Middle frontal gyrus (tissue), 1 donor: Measurements from ENCODE around the gene KCNK17.

ENCODE experiments used
- DNase-seq: peaks from one replicate; pipeline ENCODE4 v3.0.0-alpha.2; 2015; ENCODE audit warnings: low spot score; ENCODE audit errors: extremely low spot score

KCNK17 gene

DNA sequence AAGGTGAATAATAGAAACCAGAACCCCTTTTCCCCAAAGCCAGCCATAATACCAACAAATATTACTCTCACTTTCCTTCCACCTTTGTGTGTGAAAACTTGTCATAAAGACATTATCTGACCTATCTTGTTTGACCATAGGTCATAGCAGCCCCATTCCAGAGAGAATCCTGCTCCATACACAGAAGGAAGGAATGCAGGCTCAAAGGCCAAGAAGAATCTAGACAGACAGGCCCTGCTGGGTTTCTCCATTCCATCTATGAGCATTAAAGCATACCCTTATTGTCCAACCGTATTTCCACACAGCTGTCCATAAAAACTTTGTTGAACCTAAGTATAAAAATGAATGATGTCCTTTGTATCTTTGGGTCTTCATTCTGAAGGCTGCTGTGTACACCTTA lies 44.3 kb downstream of the KCNK17 start:
- no peak for DNase-seq

DNA sequence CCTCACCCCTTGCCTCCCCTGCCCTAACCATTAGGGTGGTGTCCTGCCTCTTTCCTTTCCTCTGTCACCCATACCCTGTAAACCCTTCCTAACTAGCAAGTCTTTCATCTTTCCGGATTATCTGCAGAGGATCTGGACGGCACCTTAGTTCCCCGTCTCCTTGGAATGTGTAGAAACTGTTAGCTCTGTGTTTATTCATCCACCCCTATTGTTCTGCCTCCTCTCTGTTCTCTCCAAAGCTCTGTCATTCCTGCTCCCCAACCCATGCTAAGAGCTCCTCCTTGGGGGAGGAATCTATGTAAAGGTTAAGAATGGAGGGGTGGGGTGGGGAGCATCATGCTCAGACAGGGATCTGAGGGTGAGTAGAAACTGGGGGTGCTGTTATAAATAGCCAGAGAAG lies 45.5 kb downstream of the KCNK17 start:
- DNase-seq = no peak

DNA sequence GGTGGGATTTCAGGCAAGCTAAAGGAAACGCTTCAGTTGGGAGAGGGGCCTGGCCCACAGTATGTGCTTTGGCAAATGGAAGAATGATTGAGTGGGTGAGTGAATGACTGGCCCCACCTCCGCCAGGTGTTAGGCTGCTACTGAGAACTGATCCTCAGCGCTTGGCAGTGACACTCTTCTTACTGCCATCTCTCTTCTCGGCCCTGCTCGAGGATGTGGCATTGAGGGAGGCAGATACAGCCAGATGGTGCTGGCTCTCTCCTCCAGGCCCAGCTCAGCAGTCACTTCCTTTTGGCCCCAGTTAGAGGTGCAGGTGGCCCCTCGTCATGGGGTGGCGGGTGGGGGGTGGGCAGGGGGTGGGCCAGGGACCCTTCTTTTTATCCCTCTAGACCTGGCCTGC lies 46.0 kb downstream of the KCNK17 start:
- DNase-seq = no peak

DNA sequence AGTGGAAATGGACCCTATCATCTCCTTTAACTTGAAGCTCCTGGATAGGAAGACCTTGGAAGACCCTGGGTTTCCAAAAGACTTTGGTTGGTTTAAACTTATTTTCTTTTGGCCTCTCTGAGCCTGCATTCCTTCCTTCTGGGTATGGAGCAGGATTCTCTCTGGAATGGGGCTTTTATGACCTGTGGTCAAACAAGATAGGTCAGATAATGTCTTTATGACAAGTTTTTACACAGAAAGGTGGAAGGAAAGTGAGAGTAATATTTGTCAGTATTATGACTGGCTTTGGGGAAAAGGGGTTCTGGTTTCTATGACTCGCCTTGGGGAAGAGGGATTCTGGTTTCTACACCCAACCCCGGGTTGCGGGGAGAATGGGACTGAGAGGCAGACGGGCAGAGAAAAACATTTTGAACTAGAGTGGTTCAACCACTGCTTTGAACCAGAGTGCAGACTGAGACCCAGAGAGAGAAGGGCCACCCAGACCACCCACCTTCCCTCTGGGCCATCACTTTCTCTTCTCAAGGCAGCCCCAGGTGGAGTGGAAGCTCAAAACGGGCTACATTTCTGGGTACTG lies 47.4 kb downstream of the KCNK17 start:
- no peak for DNase-seq

DNA sequence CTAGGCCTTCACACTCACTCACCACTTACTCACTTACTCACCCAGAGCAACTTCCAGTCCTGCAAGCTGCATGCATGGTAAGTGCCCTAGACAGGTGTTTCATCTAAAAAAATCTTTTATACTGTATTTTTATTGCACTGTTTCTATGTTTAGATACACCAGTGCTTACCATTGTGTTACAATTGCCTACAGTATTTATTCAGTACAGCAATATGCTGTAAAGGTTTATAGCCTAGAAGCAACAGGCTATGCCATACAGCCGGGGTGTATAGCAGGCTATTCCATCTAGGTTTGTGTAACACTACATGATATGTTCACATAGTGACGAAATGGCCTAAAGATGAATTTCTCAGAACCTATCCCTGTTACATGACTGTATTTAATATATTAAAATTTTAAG lies 47.8 kb downstream of the KCNK17 start:
- DNase-seq = no peak

- no peak for DNase-seq
Measured at GRCh38 chr6:39263303-39264037, 50.7 kb downstream of the KCNK17 start.

DNA sequence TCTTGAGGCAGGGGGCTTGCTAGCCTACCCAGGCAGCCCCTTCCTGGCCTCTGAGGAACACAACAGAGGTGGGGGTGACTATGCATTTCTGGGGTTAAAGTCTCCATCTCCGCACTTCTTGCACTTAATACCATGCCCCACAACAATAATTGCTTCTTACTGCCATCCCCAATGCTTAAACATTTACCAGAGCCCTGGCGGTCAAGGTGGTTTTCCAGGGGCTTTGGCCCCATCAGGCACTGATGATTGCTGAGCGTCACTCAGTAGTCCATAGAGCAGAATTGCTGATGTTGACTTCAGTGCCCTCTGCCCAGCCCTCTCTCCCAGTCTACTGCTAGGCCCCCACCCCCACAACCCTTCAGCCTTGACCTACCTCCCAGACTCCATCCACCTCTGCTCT lies 52.5 kb downstream of the KCNK17 start:
- DNase-seq = no peak

- DNase-seq = no peak
Measured at GRCh38 chr6:39260953-39261352, 53.3 kb downstream of the KCNK17 start.

GRCh38 chr6:39260456-39260855 lies 53.8 kb downstream of the KCNK17 start:
- DNase-seq = no peak

DNA sequence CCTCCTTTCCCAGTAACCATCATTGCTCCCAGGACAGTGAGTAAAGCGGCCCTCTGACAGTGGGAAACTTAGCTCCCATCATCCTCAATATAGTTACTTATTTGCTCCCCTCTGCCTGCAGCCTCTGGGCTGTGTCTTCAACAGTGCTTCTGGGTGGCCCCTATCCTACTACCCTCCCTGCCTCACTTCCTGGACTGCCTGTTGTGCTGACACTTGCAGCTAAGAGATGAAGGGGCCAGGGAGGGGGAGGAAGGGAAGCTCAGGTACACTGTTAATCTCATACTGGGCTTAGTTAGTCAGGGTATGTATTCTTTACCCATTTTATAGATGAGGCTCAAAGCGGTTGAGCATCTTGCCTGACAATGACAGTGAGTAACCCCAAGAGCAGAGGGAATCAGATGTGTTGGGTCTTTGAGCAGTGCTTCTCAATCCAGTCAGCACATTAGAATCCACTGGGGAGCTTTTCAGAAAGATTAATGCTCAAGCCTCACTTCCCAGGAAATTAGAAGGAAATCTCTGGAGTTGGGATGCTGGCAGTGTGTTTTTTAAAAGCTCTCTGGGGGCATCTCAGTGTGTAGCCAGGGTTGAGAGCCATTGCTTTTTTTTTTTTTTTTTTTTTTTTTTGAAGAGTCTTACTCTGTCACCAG lies 57.8 kb downstream of the KCNK17 start:
- DNase-seq = no peak

- DNase-seq = no peak
Measured at GRCh38 chr6:39254999-39255535, 59.2 kb downstream of the KCNK17 start.

- no peak for DNase-seq
Measured at GRCh38 chr6:39251406-39251805, 62.8 kb downstream of the KCNK17 start.

DNA sequence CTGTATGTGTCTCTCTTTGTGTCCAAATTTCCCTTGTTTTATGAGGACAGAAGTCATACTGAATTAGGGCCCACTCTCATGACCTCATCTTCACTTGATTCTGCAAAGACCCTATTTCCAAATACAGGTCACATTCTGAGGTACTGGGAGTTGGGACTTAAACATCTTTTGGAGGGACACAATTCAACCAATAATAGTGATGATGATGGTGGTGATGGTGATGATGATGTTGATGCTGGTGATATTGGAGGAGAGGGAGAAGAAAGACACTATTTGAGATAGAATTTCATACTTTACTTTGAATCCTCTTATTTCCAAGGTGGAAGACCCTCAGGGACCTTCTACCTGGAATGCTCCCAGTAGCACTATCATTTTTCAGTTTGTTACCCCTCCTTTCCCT lies 63.7 kb downstream of the KCNK17 start:
- no peak for DNase-seq

DNA sequence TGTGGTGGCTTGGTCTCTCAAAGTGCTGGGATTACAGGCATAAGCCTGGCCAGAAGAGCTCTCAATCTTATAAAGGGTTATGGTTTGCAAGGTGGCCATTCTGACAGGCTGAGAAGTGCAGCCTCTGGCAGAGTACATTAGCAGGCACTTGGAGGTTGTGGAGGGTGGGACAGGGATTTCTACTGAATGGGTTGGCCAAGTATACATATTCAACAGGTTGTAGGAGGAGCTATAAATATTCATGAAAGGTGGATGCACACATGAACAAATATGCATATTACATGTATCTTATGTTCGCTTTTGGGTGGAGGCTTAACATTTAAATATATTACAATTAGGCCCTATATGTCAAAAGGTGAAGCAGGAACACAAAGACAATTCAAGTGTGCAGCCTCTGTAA lies 64.9 kb downstream of the KCNK17 start:
- DNase-seq = no peak
